DND-41 (cell line): ENCODE results near the gene PTPRN2.

Source experiments
- ATAC-seq: fragments of 200-7000 bp; cut with Tn5 transposase; 3 replicates; pipeline ENCODE4 v1.9.1; 2021; ENCODE audit warnings: low read depth; ENCODE audit not compliant: insufficient read depth
- DNase-seq: peaks from one replicate; pipeline ENCODE4 v3.0.0-alpha.2; 2020
- H2AFZ ChIP-seq: 2 replicates; pipeline ENCODE4 v1.6.0; 2012; ENCODE audit warnings: low read depth, low read length
- H3K27ac ChIP-seq: 2 replicates; pipeline ENCODE4 v1.5.1; 2012; ENCODE audit warnings: low read length, inconsistent platforms
- H3K27me3 ChIP-seq: fragments of 200-600 bp; sonication (generic); 2 replicates; pipeline ENCODE4 v1.6.0; 2012; ENCODE audit warnings: low read length, mild to moderate bottlenecking, inconsistent platforms; ENCODE audit not compliant: insufficient read depth, poor library complexity
- H3K36me3 ChIP-seq: 2 replicates; pipeline ENCODE4 v1.5.1; 2012; ENCODE audit warnings: low read length, inconsistent platforms; ENCODE audit not compliant: insufficient read depth
- H3K4me1 ChIP-seq: 2 replicates; pipeline ENCODE4 v1.5.1; 2012; ENCODE audit warnings: mild to moderate bottlenecking, low read length; ENCODE audit not compliant: insufficient read depth
- H3K4me2 ChIP-seq: 2 replicates; pipeline ENCODE4 v1.6.0; 2012; ENCODE audit warnings: mild to moderate bottlenecking, moderate library complexity, low read length, inconsistent platforms; ENCODE audit not compliant: insufficient read depth
- H3K4me3 ChIP-seq, 2 experiments: fragments of 200-600 bp in 1 of 2; shearing (Covaris generic) in 1 of 2; 2 replicates each; pipeline ENCODE4 v1.5.1; 2012 to 2016; ENCODE audit warnings: inconsistent platforms in 2 of 2, low read length in 2 of 2, mild to moderate bottlenecking in 2 of 2, low read depth in 1 of 2, moderate library complexity in 1 of 2
- H3K79me2 ChIP-seq: 2 replicates; pipeline ENCODE4 v1.6.0; 2012; ENCODE audit warnings: low read length, inconsistent platforms; ENCODE audit not compliant: insufficient read depth
- H3K9ac ChIP-seq: 2 replicates; pipeline ENCODE4 v1.6.0; 2012; ENCODE audit warnings: low read depth, mild to moderate bottlenecking, inconsistent platforms, low read length, moderate library complexity
- H3K9me3 ChIP-seq: 2 replicates; pipeline ENCODE4 v1.5.1; 2012; ENCODE audit warnings: low read length, moderate library complexity, mild to moderate bottlenecking, inconsistent platforms; ENCODE audit not compliant: insufficient read depth, severe bottlenecking
- H4K20me1 ChIP-seq: 2 replicates; pipeline ENCODE4 v1.6.0; 2012; ENCODE audit warnings: low read length; ENCODE audit not compliant: insufficient read depth
- EZH2 ChIP-seq: IDR thresholded peaks from 3 replicates; pipeline ENCODE4 v1.6.1; 2012; ENCODE audit warnings: borderline replicate concordance, low read depth, mild to moderate bottlenecking, moderate library complexity, low read length, inconsistent platforms; ENCODE audit not compliant: severe bottlenecking
- TF ChIP-seq, protein P1 (sequence below): IDR thresholded peaks from 2 replicates; pipeline ENCODE4 v1.5.1; 2012; ENCODE audit warnings: borderline replicate concordance, low read length, moderate library complexity, mild to moderate bottlenecking; ENCODE audit not compliant: poor library complexity, severe bottlenecking; ENCODE audit errors: extremely low read depth

PTPRN2 gene

DNA sequence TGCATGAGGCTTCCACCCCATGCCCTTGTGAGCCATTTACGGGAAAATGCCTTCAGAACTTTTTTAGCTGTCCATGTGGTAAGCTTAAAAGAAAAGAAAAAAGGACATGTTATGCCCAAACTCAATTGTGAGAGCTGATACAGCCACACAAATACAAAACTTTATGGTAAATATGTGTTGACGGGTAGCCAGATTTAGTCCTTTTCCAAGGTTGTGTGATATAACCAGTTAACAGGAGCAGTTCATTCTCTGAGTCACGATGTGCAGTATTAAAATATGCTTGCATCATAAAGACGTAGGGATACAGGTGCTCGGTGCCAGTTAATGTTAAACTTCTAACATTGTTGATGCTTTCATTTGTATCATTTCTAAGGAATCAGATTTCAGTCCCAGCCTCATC lies 900.5 kb downstream of the PTPRN2 start:
- DNase-seq = no peak
- H2AFZ ChIP-seq = no peak overlapping the region
- peaks cover 84% of the 10 kb centered on the region for H3K4me1 ChIP-seq
- H3K79me2 ChIP-seq = peaks cover 84% of the 10 kb centered on the region
- peak overlapping the region in 1 of 2 experiments; percentile 7; a peak in 2 of 4 replicates for H3K4me3 ChIP-seq
- no peak for TF ChIP-seq EZH2
- TF ChIP-seq, protein P1, sequence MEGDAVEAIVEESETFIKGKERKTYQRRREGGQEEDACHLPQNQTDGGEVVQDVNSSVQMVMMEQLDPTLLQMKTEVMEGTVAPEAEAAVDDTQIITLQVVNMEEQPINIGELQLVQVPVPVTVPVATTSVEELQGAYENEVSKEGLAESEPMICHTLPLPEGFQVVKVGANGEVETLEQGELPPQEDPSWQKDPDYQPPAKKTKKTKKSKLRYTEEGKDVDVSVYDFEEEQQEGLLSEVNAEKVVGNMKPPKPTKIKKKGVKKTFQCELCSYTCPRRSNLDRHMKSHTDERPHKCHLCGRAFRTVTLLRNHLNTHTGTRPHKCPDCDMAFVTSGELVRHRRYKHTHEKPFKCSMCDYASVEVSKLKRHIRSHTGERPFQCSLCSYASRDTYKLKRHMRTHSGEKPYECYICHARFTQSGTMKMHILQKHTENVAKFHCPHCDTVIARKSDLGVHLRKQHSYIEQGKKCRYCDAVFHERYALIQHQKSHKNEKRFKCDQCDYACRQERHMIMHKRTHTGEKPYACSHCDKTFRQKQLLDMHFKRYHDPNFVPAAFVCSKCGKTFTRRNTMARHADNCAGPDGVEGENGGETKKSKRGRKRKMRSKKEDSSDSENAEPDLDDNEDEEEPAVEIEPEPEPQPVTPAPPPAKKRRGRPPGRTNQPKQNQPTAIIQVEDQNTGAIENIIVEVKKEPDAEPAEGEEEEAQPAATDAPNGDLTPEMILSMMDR = no peak
- H3K9ac ChIP-seq = peak overlapping the region; percentile 83; the same call in 1 of the 2 replicates
- no peak for ATAC-seq
- peak overlapping the region; percentile 92 for H3K27ac ChIP-seq
- H3K36me3 ChIP-seq = peaks cover 73% of the 10 kb centered on the region
- peak overlapping the region; percentile 85 for H3K4me2 ChIP-seq
- no peaks in the 10 kb centered on the region for H3K9me3 ChIP-seq
- no peaks in the 10 kb centered on the region for H3K27me3 ChIP-seq
- peaks cover 27% of the 10 kb centered on the region for H4K20me1 ChIP-seq

DNA sequence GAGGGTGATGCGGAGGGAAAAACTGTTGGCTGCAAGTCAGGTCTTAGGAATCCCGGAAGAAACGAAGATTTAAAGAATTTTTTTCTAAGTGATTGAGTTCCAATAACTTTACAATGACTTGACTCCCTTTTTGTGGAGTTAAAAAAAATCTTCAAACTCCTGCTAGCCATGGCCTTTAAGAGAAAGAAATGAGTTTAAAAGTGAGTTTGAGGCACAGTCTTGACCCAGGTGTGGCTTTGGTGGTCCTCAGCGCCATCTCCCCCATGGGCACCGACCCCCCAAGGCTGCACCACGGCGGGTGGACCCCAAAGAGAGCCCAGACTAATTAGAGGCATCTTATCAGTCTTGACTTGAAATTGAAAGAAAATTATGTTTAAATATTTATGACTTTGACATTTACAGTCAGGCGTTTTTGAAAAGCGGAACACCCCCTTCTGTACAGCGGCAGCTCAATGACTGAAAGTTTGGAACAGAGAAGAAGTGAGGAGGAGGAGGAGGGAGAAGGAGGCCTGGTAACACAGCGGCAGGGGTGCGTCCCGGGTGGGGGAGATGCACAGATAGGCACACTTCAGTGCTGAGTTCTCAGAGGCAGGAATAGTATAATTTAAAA lies 901.2 kb downstream of the PTPRN2 start:
- Histone ChIP-seq H3K4me3 (no peak overlapping the region), H3K9me3 (no peaks in the 10 kb centered on the region), H3K27me3 (no peaks in the 10 kb centered on the region), H2AFZ (no peak overlapping the region), H3K9ac (no peak overlapping the region), H3K4me1 (peaks cover 84% of the 10 kb centered on the region), H3K36me3 (peaks cover 81% of the 10 kb centered on the region), H3K27ac (peak overlapping the region; percentile 92), H4K20me1 (peaks cover 27% of the 10 kb centered on the region), H3K79me2 (peaks cover 92% of the 10 kb centered on the region), H3K4me2 (peak overlapping the region; percentile 45)
- ATAC-seq (no peak), DNase-seq (no peak)
- TF ChIP-seq EZH2 = no peak
- TF ChIP-seq, protein P1 = no peak

DNA sequence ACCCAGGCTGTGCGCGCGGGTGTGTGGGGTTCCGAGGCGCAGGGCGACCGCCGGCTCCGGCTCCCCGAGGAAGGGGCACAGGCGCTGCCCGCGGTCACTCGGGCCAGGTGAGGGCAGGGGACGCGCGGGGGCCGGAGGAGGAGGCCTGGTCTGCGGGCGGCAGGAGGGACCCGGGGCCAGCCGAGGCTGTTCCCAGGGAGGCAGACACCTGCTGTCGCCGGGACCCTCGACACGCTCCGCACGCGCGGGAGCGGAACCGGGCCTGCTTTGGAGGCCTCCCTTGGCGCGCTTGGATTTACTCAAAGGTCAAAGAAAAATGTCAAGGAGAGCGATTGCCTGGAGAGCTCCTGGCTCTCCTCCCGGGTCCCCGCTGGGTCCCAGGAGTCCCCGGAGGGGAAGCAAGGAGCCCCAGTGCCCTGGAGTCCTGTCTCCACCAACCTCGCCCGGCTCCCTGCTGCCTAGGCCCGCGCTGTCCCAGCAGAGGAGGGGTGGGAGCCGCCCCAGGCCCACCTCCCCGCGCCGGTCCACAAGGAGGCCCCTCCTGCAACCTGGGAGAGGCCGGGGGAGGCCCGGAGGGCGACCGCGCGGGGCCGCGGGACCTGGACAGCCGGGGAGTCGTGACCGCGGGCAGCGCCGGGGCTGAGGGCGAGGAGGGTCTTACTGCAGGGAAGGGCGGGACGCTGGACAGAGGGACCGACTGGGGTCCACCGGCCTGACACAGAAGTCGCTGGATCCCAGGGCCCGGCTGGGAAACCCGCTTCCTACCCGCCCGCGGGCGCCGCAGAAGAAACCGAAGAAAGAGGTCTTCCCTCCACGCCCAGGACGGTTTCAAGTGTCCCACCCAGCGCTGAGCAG lies 902.0 kb downstream of the PTPRN2 start:
- Histone ChIP-seq H3K4me1 (peaks cover 84% of the 10 kb centered on the region), H4K20me1 (peaks cover 27% of the 10 kb centered on the region), H3K4me3 (no peak overlapping the region), H3K9ac (no peak overlapping the region), H3K27me3 (no peaks in the 10 kb centered on the region), H3K36me3 (peaks cover 88% of the 10 kb centered on the region), H2AFZ (no peak overlapping the region), H3K4me2 (0 out of 2 replicates have a peak overlapping the region, but pooled peaks have one; percentile 45), H3K79me2 (peaks cover 99% of the 10 kb centered on the region), H3K9me3 (no peaks in the 10 kb centered on the region), H3K27ac (peak overlapping the region; percentile 92; the same call in 1 of the 2 replicates)
- DNase-seq (no peak), ATAC-seq (no peak)
- TF ChIP-seq, protein P1 = no peak
- no peak for TF ChIP-seq EZH2
